ENCODE data around the gene SLC2A4.

The SLC2A4 gene

GRCh38 chr17:7246779-7247178 is 34.7 kb upstream of the SLC2A4 start:
- FAIRE-seq (no peak), DNase-seq (ENCODE audit: low spot score) (no peak)

GRCh38 chr17:7248796-7249195 is 32.7 kb upstream of the SLC2A4 start:
- DNase-seq (ENCODE audit: low spot score) (no peak), FAIRE-seq (no peak)

DNA sequence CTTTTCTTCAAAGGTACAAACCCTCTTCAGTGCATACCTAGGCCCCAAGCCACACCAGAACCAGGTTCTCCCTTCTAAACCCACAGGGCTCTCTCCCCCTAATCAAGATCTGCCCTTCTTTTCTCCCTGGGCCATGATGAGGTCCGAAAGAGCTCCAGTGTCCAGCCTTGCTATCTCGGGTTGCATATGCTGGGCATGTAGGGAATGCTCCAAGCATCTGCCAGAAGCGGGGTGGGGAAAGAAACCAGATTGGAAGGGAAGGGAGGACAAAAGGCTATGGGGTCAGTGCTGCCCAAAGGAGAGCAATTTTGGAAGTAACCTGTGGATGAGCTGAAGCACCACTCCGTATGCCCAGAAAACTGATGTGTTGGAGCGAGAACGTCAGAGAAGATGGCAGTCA is 32.3 kb upstream of the SLC2A4 start:
- DNase-seq (ENCODE audit: low spot score), result no peak
- no peak for FAIRE-seq

DNA sequence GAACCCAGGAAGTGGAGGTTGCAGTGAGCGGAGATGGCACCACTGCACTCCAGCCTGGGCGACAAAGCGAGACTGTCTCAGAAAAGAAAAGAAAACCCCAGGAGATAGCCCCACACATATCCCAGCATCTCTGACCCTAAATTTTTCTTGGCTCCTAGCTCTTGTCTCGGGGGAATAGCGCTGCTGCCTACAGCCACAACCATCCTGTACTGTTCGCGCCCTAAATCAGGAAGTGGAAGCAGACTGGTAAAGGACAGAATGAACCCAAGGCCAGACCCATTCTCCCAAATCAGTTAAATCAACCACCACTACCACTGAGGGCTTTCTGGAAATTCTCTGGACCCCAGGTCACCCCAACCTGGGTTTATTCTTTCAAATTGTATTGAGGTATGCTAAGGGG is 31.7 kb upstream of the SLC2A4 start:
- DNase-seq (ENCODE audit: low spot score), result no peak
- no peak for FAIRE-seq

- no peak for FAIRE-seq
These were observed 30.6 kb upstream of the SLC2A4 start for GRCh38 chr17:7250695-7251627.

GRCh38 chr17:7251661-7252175 is 29.8 kb upstream of the SLC2A4 start, which contains the start of gene CTDNEP1:
Gene CTDNEP1 (minus strand): TSS chr17:7251734. CDS start chr17:7251296, 438 bp downstream.
- DNase-seq (ENCODE audit: low spot score) (peak; percentile 92), FAIRE-seq (peak; percentile 81)

More at GRCh38 chr17:7250695-7251627, 30.6 kb upstream of the SLC2A4 start:
- no peak for DNase-seq (ENCODE audit: low spot score)

DNA sequence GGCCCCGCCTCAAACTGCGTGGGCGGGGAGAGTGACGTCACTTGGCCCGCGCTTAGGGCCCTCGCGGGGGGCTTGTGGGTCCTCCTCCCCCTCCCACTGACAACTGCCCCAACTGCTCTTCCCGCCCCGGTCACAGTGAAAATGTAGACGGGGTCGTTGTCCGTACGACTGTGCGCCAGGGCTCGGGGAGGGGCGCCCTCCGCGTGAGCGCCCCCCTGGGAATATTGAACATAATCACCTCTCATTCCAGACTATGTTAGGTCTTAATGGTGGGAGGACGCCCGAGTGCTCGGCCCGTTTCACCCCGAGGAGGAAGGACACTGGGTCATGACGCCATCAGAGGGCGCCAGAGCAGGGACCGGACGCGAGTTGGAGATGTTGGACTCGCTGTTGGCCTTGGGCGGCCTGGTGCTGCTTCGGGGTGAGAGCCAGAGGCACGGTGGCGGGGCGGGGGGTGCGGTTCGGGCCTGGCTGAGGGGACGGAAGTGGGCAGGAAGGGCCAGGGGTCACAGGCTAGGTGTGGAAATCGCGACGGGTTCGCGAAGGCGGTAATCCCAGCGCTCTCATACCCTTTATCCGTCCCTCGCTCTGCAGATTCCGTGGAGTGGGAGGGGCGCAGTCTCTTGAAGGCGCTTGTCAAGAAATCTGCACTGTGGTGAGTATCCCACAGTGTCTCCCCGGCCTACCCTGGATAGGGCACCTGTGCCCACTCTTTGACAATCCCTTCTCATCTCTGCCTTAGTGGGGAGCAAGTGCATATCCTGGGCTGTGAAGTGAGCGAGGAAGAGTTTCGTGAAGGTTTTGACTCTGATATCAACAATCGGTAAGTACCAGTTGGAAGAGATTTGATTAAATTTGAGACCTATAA is 29.1 kb upstream of the SLC2A4 start, which contains the start of gene ELP5:
Gene ELP5 (plus strand): TSS at position 40 of the 868 bp plus-strand sequence. CDS start 336 bp downstream, at position 376.
- DNase-seq (ENCODE audit: low spot score) (peak; percentile 84), FAIRE-seq (peak; percentile 13)

DNA sequence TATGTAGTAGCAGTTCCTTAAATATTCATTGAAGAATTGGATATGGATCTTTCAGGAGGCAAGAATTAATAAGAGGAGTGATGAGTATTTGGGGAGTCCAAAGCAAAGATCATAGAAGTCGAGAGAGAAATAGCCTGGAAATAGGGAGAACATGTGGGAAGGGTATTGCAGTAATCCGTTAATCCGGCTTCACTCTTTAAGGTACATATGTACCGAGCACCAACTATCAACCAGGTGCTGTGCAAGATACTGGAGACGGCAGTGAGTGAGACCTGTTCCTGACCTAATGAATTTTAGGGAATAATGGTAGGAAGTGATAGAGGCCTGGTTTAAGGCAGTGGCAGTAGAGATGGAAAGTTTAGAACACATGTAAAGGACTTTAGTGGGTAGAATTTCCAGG is 28.4 kb upstream of the SLC2A4 start:
- DNase-seq (ENCODE audit: low spot score), result no peak
- no peak for FAIRE-seq

DNA sequence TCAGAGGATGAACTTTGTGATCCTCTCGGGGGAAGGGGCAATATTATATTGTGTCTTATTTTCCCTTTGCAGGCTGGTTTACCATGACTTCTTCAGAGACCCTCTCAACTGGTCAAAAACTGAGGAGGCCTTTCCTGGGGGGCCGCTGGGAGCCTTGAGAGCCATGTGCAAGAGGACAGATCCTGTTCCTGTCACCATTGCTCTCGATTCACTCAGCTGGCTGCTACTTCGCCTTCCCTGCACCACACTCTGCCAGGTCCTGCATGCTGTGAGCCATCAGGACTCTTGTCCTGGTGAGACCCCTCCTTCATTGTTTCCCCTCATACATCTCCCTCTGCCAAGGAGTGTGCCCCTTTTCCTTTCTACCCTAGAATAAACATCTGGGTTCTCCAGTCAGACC is 27.0 kb upstream of the SLC2A4 start:
- DNase-seq (ENCODE audit: low spot score) (no peak), FAIRE-seq (no peak)

GRCh38 chr17:7256766-7257456 is 24.6 kb upstream of the SLC2A4 start:
- DNase-seq (ENCODE audit: low spot score), result no peak
- no peak for FAIRE-seq

DNA sequence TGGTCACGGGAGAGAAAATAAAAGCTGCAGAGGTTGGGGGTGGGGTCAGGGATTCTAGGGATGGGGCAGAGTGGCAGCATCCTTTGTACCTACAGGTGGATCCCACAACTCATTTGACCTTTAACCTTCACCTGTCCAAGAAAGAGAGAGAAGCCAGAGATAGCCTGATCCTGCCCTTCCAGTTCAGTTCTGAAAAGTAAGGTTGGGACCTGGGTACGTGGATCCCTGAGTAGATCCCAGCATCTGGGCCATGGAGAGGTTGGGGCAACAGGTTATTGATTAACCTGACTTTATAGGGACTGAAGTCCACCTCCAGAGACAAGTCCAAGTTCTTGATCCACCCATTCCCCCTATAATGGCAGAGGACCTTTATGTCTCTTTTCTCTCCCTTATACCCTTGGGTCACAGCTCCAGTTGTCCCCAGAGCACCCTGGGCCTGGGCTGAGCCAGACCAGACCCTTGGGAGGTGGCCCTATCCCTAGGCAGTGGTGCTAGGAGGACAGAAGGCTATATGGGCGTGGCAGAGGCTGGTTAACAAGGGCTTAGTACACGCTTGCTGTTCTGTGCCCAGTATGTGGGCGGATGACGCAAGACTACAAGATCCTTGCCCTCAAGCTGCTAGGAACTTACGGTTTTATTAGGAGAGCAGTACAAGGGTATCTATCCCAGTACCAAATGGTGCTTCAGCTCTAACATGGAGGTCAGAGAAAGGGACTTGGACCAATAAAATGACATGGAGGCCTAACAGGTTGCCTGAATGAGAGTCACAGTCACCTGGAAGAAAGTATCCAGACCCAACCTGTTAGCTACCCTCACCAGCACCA is 22.6 kb upstream of the SLC2A4 start:
- DNase-seq (ENCODE audit: low spot score), result no peak
- no peak for FAIRE-seq

DNA sequence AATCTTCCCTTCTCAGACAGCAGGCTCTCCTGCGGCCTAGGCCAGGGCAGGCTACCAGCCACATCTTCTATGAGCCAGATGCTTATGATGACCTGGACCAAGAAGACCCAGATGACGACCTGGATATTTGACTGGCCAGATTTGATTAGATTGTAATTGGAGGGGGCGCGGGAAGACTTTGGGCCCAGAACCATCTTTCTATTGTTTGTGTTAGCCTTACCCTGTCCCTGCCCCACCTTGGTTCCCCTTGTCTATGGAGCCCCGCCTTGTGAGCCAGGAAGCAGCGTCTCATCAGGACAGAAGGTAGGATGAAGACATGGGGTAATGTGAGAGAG is 22.0 kb upstream of the SLC2A4 start:
- DNase-seq (ENCODE audit: low spot score) (no peak), FAIRE-seq (no peak)

GRCh38 chr17:7260151-7260550 is 21.4 kb upstream of the SLC2A4 start:
- DNase-seq (ENCODE audit: low spot score), result no peak

GRCh38 chr17:7260651-7261378 is 20.7 kb upstream of the SLC2A4 start:
- no peak for FAIRE-seq
- DNase-seq (ENCODE audit: low spot score), result no peak

More at GRCh38 chr17:7260151-7260550, 21.4 kb upstream of the SLC2A4 start:
- FAIRE-seq, result no peak

- FAIRE-seq (no peak), DNase-seq (ENCODE audit: low spot score) (no peak)
These were observed 19.9 kb upstream of the SLC2A4 start for GRCh38 chr17:7261379-7262191.

DNA sequence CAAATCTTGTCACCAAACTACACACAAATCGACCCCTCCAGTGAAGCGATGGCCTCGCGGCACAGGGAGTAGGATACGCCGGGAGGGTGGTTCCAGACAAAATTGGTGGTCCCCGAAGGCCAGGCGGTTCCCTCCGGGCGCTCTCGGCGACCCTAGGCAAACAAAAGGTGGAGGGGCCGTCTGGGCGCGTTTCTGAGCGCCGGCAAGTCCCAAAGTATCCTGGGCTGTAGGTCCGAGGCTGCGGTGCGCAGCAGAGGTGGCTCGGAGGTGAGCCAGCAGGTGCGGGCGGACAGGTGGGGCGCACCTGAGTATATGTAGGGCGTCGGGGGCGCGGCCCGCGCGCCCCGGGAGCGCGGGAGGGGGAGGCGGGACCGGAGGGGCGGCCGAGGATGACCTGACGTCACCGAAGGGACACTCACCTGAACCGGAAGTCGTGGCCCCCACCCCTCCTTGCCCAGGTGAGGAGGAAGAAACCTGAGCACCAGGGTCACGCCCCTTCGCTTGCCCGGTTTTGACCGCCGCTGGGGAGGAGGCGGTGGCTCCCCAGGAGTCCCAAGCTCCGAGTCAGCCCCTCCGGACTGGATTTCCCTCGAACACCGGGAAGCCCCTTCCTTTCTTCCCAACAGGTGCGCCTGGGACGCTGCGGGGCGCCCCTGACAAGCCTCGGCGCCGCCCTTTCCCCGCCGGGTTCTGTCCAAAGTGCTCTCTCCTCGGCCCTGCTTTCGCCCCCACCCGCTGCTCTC is 19.2 kb upstream of the SLC2A4 start, which contains the start of gene CLDN7:
Gene CLDN7 (minus strand): TSS at position 287 of the 743 bp plus-strand sequence. CDS start 435 bp downstream, outside the sequence.
- DNase-seq (ENCODE audit: low spot score) (no peak), FAIRE-seq (no peak)

DNA sequence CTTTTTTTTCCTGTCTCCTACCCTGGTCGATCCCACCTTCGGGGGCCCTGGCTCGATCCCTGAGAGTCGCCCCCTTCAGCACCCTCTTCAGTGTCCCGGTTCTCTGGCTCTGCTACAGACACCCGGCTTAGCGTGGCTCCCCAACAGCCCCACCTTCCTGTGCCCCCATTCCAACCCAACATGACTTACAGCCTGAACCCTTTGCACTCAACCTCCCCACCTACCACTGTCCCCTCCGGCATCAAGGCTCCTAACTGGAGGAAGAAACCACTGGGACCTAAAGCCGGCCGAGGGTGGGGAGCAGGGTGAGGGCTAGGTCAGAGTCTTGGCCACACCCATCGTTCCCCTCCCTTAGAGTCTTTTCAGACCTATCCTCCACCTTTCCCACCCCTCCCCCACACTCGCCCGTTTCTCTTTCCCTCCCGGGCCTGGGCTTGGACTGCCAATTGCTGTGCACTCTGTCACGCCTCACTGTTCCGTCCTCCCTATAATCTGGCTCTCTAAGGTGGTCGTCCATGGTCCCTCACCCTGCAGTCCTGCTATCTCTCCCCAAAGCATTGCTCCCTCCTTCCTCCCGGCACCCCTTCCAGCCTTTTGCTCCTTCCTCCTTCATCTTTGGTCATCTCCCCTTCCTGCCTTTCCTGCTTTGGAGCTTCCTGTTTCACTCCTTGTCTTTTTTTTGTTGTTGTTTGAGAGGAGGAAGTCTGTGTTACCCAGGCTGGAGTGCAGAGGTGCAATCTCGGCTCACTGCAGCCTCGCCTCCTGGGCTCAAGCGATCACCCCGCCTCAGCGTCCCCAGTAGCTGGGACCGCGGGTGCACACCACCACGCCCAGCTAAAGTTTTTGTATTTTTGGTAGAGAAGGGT is 18.4 kb upstream of the SLC2A4 start:
- DNase-seq (ENCODE audit: low spot score) (no peak), FAIRE-seq (no peak)

Data from urothelium cell line (cell line).